Tibial nerve (tissue), 4 donors: ENCODE results near the gene COMMD1. TPM values are rescaled to one million over a fixed set of nuclear protein-coding genes. Genes with fewer than 3 reads are reported as not detected.

ENCODE experiments used
- DNase-seq, 2 donors: peaks; one replicate each; pipeline ENCODE4 v3.0.0-alpha.2; 2019; ENCODE audit warnings: low spot score in 2 of 2
- H3K27ac ChIP-seq, 4 donors: fragments of 200-600 bp; sonication (generic) in 3 of 4; one replicate each; pipeline ENCODE4 v1.5.1; 2017 to 2019; ENCODE audit warnings: mild to moderate bottlenecking in 1 of 4
- H3K27me3 ChIP-seq, 2 donors: fragments of 200-600 bp; sonication (generic) in 1 of 2; one replicate each; pipeline versions ENCODE4 v1.5.1 to v1.6.0; 2017 to 2019
- H3K36me3 ChIP-seq, 3 donors: fragments of 200-600 bp; sonication (generic); one replicate each; pipeline ENCODE4 v1.5.1; 2018 to 2019
- H3K4me1 ChIP-seq, 4 donors: fragments of 200-600 bp; sonication (generic) in 3 of 4; one replicate each; pipeline ENCODE4 v1.5.1; 2017 to 2019
- H3K4me3 ChIP-seq, 4 donors: fragments of 200-600 bp; sonication (generic) in 3 of 4; one replicate each; pipeline ENCODE4 v1.5.1; 2017 to 2019; ENCODE audit warnings: mild to moderate bottlenecking in 1 of 4, moderate library complexity in 1 of 4
- H3K9me3 ChIP-seq, 4 donors: fragments of 200-600 bp; sonication (generic) in 3 of 4; one replicate each; pipeline ENCODE4 v1.5.1; 2017 to 2019
- EP300 ChIP-seq, 2 donors: sonication (generic); formaldehyde crosslinking; IDR thresholded peaks; one replicate each; pipeline ENCODE4 v1.6.1; 2017; ENCODE audit warnings: antibody characterized with exemption in 2 of 2, mild to moderate bottlenecking in 1 of 2
- POLR2A ChIP-seq, 2 donors: fragments of 450-650 bp; IDR thresholded peaks; one replicate each; pipeline ENCODE4 v1.6.1; 2017; ENCODE audit warnings: antibody characterized with exemption in 2 of 2, mild to moderate bottlenecking in 2 of 2, moderate library complexity in 2 of 2
- WGBS, 2 donors: methylation state at CpG; one replicate each; pipeline ENCODE4 v1.1.5; 2018; 5-methylcytosine and 5-hydroxymethylcytosine counted together
- total RNA-seq, 4 donors: library from RNA; depleted of rRNA; stranded (reverse); fragments of >200 nt; gene quantifications; one replicate each; pipeline ENCODE4 v1.1.0, GENCODE V29; 2016
- TF ChIP-seq, protein P1 (sequence below), 5 experiments: fragments of 200-600 bp in 3 of 5; fragments of 450-650 bp in 2 of 5; sonication (generic) in 3 of 5; IDR thresholded peaks; one replicate each; pipeline ENCODE4 v1.5.1; 2016 to 2019; ENCODE audit warnings: antibody characterized with exemption in 5 of 5, mild to moderate bottlenecking in 3 of 5, moderate library complexity in 2 of 5

Gene COMMD1
- total RNA-seq, 4 donors from 2014 or later, result 29.6 to 49.2 (median 43.7) TPM

DNA sequence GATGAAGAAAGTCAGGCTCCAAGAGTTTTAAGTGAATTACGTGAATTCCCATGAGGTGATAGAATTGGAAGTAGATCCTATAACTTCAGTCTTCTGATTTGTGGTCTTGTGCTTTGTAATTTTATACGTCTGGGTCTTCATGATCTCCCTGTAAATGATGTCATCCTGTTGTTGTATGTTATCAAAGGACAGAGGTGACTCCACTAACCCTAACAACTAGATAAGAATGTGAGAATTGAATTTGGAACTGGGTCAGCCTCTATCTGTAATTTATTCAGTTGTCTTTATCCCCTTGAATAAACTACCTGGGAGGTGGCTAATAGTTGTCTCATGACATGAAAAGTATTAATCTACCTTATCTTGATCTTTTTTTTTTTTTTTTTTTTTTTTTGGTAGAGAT is 204.1 kb downstream of the COMMD1 start:
- H3K4me1 ChIP-seq, result peaks cover 0 to 17% (median 3%) of the 10 kb centered on the region in 4 donors
- TF ChIP-seq, protein P1, sequence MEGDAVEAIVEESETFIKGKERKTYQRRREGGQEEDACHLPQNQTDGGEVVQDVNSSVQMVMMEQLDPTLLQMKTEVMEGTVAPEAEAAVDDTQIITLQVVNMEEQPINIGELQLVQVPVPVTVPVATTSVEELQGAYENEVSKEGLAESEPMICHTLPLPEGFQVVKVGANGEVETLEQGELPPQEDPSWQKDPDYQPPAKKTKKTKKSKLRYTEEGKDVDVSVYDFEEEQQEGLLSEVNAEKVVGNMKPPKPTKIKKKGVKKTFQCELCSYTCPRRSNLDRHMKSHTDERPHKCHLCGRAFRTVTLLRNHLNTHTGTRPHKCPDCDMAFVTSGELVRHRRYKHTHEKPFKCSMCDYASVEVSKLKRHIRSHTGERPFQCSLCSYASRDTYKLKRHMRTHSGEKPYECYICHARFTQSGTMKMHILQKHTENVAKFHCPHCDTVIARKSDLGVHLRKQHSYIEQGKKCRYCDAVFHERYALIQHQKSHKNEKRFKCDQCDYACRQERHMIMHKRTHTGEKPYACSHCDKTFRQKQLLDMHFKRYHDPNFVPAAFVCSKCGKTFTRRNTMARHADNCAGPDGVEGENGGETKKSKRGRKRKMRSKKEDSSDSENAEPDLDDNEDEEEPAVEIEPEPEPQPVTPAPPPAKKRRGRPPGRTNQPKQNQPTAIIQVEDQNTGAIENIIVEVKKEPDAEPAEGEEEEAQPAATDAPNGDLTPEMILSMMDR (IDR thresholded peaks at IDR 0.05), result no peak
- TF ChIP-seq EP300 (IDR thresholded peaks at IDR 0.05) (no peak), POLR2A (IDR thresholded peaks at IDR 0.05) (no peak)
- H3K4me3 ChIP-seq, result no peak overlapping the region
- no peaks in the 10 kb centered on the region for H3K27me3 ChIP-seq
- no peaks in the 10 kb centered on the region for H3K36me3 ChIP-seq
- H3K9me3 ChIP-seq, result no peaks in the 10 kb centered on the region
- no peak for DNase-seq
- 88 to 95% methylated on average over 2 of the region's 2 CpGs for WGBS, 2 donors
- H3K27ac ChIP-seq, result no peak overlapping the region

DNA sequence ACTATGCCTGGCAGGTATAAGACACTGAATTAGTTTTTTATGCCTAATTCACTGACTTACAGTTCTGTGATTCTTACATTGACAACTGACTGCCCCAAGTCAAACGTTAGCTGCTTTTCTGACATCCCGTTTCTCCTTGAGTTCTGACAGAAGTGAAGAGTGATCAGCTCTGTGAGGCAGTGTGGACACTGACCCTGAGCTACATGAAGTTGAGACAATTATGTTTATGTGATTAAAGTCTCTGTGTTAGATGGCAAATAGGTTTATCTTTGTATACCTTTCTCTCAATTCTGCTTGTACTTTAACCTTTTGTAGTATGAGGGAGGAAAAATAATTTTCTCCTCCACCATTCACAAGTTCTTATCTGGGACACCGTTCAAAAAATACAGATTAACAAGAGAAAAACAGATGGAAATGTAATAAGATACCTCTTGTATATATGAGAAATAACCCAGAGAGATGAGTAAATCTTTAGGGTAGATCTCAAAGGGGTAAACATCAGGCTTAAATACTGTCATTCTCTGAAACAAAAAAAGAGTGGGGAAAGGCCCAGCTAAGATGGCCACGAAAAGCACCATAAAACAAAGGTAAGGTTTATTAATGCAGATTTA is 205.0 kb downstream of the COMMD1 start:
- Histone ChIP-seq H3K9me3 (no peaks in the 10 kb centered on the region), H3K4me1 (peaks cover 0 to 20% (median 3%) of the 10 kb centered on the region in 4 donors), H3K27ac (no peak overlapping the region), H3K27me3 (no peaks in the 10 kb centered on the region), H3K36me3 (no peaks in the 10 kb centered on the region), H3K4me3 (no peak overlapping the region)
- DNase-seq, result no peak
- no peak for TF ChIP-seq EP300 (IDR thresholded peaks at IDR 0.05)
- TF ChIP-seq, protein P1 (IDR thresholded peaks at IDR 0.05), result no peak
- TF ChIP-seq POLR2A (IDR thresholded peaks at IDR 0.05), result no peak
- 78 to 83% methylated on average over 4 of the region's 4 CpGs for WGBS, 2 donors

DNA sequence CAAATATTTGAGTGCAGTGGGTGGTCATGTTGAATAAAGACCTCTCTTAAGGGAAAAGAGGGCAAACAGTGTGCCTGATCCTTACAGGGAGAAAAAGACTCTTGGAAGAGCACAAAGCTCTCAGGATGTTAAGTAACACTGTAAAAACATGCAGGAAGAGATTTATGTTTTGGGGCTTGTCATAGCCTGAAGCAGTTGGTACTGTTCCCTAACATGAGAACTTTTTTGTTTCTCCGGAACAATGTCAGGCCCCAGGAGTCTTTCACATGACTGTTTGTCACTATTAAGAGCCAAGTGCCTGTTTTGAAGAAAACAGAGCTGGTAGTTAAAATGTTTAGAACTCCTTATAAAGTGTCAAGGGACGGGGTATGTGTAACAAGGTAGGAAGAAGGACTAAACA is 206.7 kb downstream of the COMMD1 start:
- WGBS, 2 donors, result 44 to 52% methylated on average over 2 of the region's 2 CpGs
- DNase-seq, result peak in 1 of 2 donors; percentile 5

DNA sequence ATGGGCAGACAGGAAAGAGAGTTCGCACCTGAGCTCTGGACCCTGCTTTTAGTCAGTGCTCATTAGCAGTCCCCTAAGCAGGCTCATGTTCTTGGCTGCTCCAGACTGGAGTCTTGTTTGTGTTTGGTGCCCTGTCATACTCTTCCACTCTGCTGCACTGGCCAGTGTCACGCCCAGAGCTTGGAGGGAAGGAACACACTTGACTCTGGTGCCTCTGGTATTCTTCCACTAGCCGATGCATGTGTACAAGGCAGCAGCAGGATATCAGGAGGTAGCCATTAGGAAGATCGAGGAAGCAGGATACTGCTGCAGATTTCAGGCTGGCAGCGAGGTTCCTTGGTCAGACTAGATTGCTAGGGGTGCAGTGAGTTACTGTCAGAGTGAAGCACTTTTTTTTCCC is 209.1 kb downstream of the COMMD1 start:
- H3K4me3 ChIP-seq, result no peak overlapping the region
- DNase-seq, result no peak
- no peaks in the 10 kb centered on the region for H3K36me3 ChIP-seq
- peaks cover 0 to 20% (median 3%) of the 10 kb centered on the region in 4 donors for H3K4me1 ChIP-seq
- no peak overlapping the region for H3K27ac ChIP-seq
- WGBS, 2 donors, result 89 to 91% methylated on average over 5 of the region's 5 CpGs
- TF ChIP-seq EP300 (IDR thresholded peaks at IDR 0.05) (no peak), POLR2A (IDR thresholded peaks at IDR 0.05) (no peak)
- TF ChIP-seq, protein P1 (IDR thresholded peaks at IDR 0.05), result no peak
- no peaks in the 10 kb centered on the region for H3K9me3 ChIP-seq
- no peaks in the 10 kb centered on the region for H3K27me3 ChIP-seq

More for the DNA sequence above, 206.7 kb downstream of the COMMD1 start:
- Histone ChIP-seq H3K27ac (peak overlapping the region in 2 of 4 donors; percentile 18 to 31), H3K4me1 (peaks cover 0 to 20% (median 3%) of the 10 kb centered on the region in 4 donors), H3K36me3 (no peaks in the 10 kb centered on the region), H3K4me3 (no peak overlapping the region), H3K9me3 (no peaks in the 10 kb centered on the region), H3K27me3 (no peaks in the 10 kb centered on the region)
- TF ChIP-seq EP300 (IDR thresholded peaks at IDR 0.05) (no peak), POLR2A (IDR thresholded peaks at IDR 0.05) (no peak)
- TF ChIP-seq, protein P1 (IDR thresholded peaks at IDR 0.05), result no peak

DNA sequence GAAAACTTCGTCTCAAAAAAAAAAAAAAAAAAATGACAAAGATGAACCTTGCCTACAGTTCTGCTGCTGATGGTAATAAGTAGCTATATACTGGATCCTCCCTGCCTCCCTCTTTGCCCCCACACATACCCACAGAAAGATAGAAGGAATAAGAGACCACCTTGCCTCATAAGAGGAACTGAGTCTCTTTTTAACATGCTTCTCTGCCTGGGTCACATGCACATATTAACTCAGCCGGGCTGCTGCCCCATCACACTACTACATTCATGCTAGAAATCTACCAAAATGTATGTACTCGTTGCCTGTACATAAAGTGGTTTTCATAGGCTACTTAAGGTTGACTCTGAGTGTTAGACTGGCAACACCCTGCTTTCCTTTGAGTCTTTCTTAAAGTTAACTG is 211.5 kb downstream of the COMMD1 start:
- H3K36me3 ChIP-seq, result no peaks in the 10 kb centered on the region
- WGBS, 2 donors, result 78% methylated on average over 3 of the region's 3 CpGs
- H3K4me1 ChIP-seq, result peaks cover 0 to 11% (median 2%) of the 10 kb centered on the region in 4 donors
- no peak overlapping the region for H3K4me3 ChIP-seq
- H3K9me3 ChIP-seq, result no peaks in the 10 kb centered on the region
- no peak for DNase-seq
- H3K27ac ChIP-seq, result no peak overlapping the region
- no peaks in the 10 kb centered on the region for H3K27me3 ChIP-seq
- TF ChIP-seq POLR2A (IDR thresholded peaks at IDR 0.05) (no peak), EP300 (IDR thresholded peaks at IDR 0.05) (no peak)
- TF ChIP-seq, protein P1 (IDR thresholded peaks at IDR 0.05), result no peak
